MCF 10A (cell line): Measurements from ENCODE around the gene ULK4. TPM values are rescaled to one million over a fixed set of nuclear protein-coding genes. Genes with fewer than 3 reads are reported as not detected.

ENCODE experiments used
- BruUV-seq: library from RNA; stranded (reverse); fragments of 400-500 nt; replicated peaks from 2 replicates; lab custom pipeline; 2021; lab: Mats Ljungman, UMichigan
- CTCF ChIA-PET: fragments of 300-600 bp; sonication (Branson Sonifier 250); formaldehyde crosslinking; extraction: SDS; loops from one replicate; lab custom pipeline; 2021; ENCODE audit warnings: antibody characterized with exemption, inconsistent platforms; lab: Yijun Ruan, JAX
- POLR2A ChIA-PET: fragments of 300-600, 350-650 bp; sonication (Branson Sonifier 250); formaldehyde crosslinking; extraction: SDS; loops from one replicate; lab custom pipeline; 2020; ENCODE audit warnings: antibody characterized with exemption, inconsistent platforms; lab: Yijun Ruan, JAX
- DNase-seq: peaks from one replicate; pipeline ENCODE4 v3.0.0-alpha.2; 2018; ENCODE audit not compliant: unreplicated experiment
- H3K27ac Mint-ChIP-seq: one replicate; pipeline ENCODE4 v1.8.0; 2022; ENCODE audit warnings: mild to moderate bottlenecking, low read depth, mixed read lengths; ENCODE audit not compliant: unreplicated experiment
- H3K27me3 Mint-ChIP-seq: one replicate; pipeline ENCODE4 v1.8.0; 2022; ENCODE audit warnings: mixed read lengths; ENCODE audit not compliant: insufficient read depth, unreplicated experiment
- H3K36me3 Mint-ChIP-seq: one replicate; pipeline ENCODE4 v1.8.0; 2022; ENCODE audit warnings: mild to moderate bottlenecking, moderate library complexity, mixed read lengths; ENCODE audit not compliant: insufficient read depth, unreplicated experiment
- H3K4me1 Mint-ChIP-seq: one replicate; pipeline ENCODE4 v1.8.0; 2022; ENCODE audit warnings: mixed read lengths; ENCODE audit not compliant: insufficient read depth, unreplicated experiment
- H3K4me3 Mint-ChIP-seq: one replicate; pipeline ENCODE4 v1.8.0; 2022; ENCODE audit warnings: mild to moderate bottlenecking, moderate library complexity, mixed read lengths; ENCODE audit not compliant: unreplicated experiment
- H3K9me3 Mint-ChIP-seq: one replicate; pipeline ENCODE4 v1.8.0; 2022; ENCODE audit warnings: mixed read lengths; ENCODE audit not compliant: unreplicated experiment
- intact Hi-C: fragments of 100-400 bp; cut with micrococcal nuclease; formaldehyde crosslinking; loops from 2 replicates; pipeline ENCODE4 v1.14.1; 2022
- total RNA-seq: library from RNA; stranded (reverse); gene quantifications from 2 replicates; pipeline ENCODE4 v1.2.3, GENCODE V29; 2022
- TF ChIP-seq, protein P1 (sequence below): fragments of 200-600 bp; IDR thresholded peaks from one replicate; pipeline ENCODE4 v1.8.0; 2022; ENCODE audit warnings: antibody characterized with exemption, mild to moderate bottlenecking; ENCODE audit not compliant: unreplicated experiment

The ULK4 gene
- total RNA-seq, 1 experiment from 2014 or later: 7.8 TPM

- peaks cover 7% of the 10 kb centered on the region for H3K36me3 Mint-ChIP-seq
- no peak overlapping the region for H3K27ac Mint-ChIP-seq
- H3K9me3 Mint-ChIP-seq: peaks cover 9% of the 10 kb centered on the region
- TF ChIP-seq, protein P1, sequence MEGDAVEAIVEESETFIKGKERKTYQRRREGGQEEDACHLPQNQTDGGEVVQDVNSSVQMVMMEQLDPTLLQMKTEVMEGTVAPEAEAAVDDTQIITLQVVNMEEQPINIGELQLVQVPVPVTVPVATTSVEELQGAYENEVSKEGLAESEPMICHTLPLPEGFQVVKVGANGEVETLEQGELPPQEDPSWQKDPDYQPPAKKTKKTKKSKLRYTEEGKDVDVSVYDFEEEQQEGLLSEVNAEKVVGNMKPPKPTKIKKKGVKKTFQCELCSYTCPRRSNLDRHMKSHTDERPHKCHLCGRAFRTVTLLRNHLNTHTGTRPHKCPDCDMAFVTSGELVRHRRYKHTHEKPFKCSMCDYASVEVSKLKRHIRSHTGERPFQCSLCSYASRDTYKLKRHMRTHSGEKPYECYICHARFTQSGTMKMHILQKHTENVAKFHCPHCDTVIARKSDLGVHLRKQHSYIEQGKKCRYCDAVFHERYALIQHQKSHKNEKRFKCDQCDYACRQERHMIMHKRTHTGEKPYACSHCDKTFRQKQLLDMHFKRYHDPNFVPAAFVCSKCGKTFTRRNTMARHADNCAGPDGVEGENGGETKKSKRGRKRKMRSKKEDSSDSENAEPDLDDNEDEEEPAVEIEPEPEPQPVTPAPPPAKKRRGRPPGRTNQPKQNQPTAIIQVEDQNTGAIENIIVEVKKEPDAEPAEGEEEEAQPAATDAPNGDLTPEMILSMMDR: no peak
- BruUV-seq: no TSS peak
- no peaks in the 10 kb centered on the region for H3K4me1 Mint-ChIP-seq
- DNase-seq: no peak
- CTCF ChIA-PET: no interaction called here
- POLR2A ChIA-PET: no interaction called here
- intact Hi-C loops: no loop called here
- H3K27me3 Mint-ChIP-seq: no peaks in the 10 kb centered on the region
- no peak overlapping the region for H3K4me3 Mint-ChIP-seq
Measured at GRCh38 chr3:41424543-41425300, 537.2 kb downstream of the ULK4 start.

GRCh38 chr3:41419809-41420208 lies 542.1 kb downstream of the ULK4 start:
- no peak overlapping the region for H3K27ac Mint-ChIP-seq
- no peak overlapping the region for H3K4me3 Mint-ChIP-seq
- H3K4me1 Mint-ChIP-seq: peaks cover 9% of the 10 kb centered on the region
- ChIA-PET CTCF (no interaction called here), POLR2A (no interaction called here)
- TF ChIP-seq, protein P1: no peak
- no peaks in the 10 kb centered on the region for H3K27me3 Mint-ChIP-seq
- BruUV-seq: no TSS peak
- no peaks in the 10 kb centered on the region for H3K36me3 Mint-ChIP-seq
- DNase-seq: no peak
- intact Hi-C loops: no loop called here
- H3K9me3 Mint-ChIP-seq: no peaks in the 10 kb centered on the region

GRCh38 chr3:41418961-41419691 lies 542.8 kb downstream of the ULK4 start:
- TF ChIP-seq, protein P1: no peak
- no peaks in the 10 kb centered on the region for H3K36me3 Mint-ChIP-seq
- no TSS peak for BruUV-seq
- ChIA-PET POLR2A (interaction anchor here (0.7 kb wide), 1 partner anchor 1780 kb away, joined by 3 read pairs; no protein-coding TSS in a partner anchor), CTCF (interaction anchor here (0.6 kb wide), 1 partner anchor 174 kb away, joined by 5 read pairs; no protein-coding TSS in a partner anchor)
- H3K27me3 Mint-ChIP-seq: no peaks in the 10 kb centered on the region
- no peak overlapping the region for H3K27ac Mint-ChIP-seq
- no peak overlapping the region for H3K4me3 Mint-ChIP-seq
- intact Hi-C loops: no loop called here
- peaks cover 9% of the 10 kb centered on the region for H3K4me1 Mint-ChIP-seq
- DNase-seq: peak; percentile 65
- H3K9me3 Mint-ChIP-seq: no peaks in the 10 kb centered on the region

DNA sequence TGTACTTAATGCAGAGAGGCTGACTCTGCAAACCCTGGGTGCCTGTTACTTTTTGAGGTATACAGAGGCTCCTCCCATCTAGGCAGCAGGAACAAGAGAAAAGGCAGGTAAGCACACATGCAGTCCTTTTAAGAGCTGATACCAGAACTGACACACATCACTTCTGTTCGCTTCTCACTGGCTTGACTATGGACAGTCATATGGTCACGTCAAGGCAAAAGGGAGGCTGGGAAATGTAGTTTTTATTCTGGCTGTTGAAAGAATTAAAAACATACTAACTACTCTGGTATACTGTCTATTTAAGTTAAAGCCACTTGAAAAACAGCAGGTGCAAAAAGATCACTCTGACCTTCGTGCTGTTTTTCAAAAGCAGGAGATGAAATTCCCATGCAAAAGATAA lies 544.3 kb downstream of the ULK4 start:
- POLR2A ChIA-PET: no interaction called here
- no peaks in the 10 kb centered on the region for H3K27me3 Mint-ChIP-seq
- no peaks in the 10 kb centered on the region for H3K9me3 Mint-ChIP-seq

More for the DNA sequence above, 544.3 kb downstream of the ULK4 start:
- no peak for DNase-seq
- intact Hi-C loops: no loop called here
- Mint-ChIP-seq H3K27ac (no peak overlapping the region), H3K4me3 (no peak overlapping the region), H3K4me1 (peaks cover 9% of the 10 kb centered on the region), H3K36me3 (no peaks in the 10 kb centered on the region)
- CTCF ChIA-PET: no interaction called here
- TF ChIP-seq, protein P1: no peak
- BruUV-seq: no TSS peak
